OCI-LY7 (cell line): ENCODE data around the gene ANO1. TPM values are rescaled to one million over a fixed set of nuclear protein-coding genes. Genes with fewer than 3 reads are reported as not detected.

ENCODE experiments used
- BruUV-seq: library from RNA; stranded (reverse); fragments of 400-500 nt; replicated peaks from 2 replicates; lab custom pipeline; 2021; lab: Mats Ljungman, UMichigan
- CTCF ChIA-PET: fragments of 300-600 bp; sonication (Branson Sonifier 250); formaldehyde crosslinking; loops from one replicate; lab custom pipeline; 2022; ENCODE audit warnings: antibody characterized with exemption; ENCODE audit not compliant: unreplicated experiment; lab: Charles Lee
- POLR2A ChIA-PET: fragments of 300-600 bp; sonication (Branson Sonifier 250); formaldehyde crosslinking; loops from one replicate; lab custom pipeline; 2022; ENCODE audit warnings: antibody characterized with exemption; lab: Charles Lee
- DNase-seq: peaks from one replicate; pipeline ENCODE4 v3.0.0-alpha.2; 2015; ENCODE audit warnings: low spot score
- H2AFZ ChIP-seq: fragments of 200-600 bp; sonication (generic), shearing (Covaris generic); 2 replicates; pipeline ENCODE4 v1.6.1; 2014; ENCODE audit warnings: mild to moderate bottlenecking, antibody characterized with exemption, low read length, moderate library complexity
- H3K27ac ChIP-seq: fragments of 200-600 bp; sonication (generic); 2 replicates; pipeline ENCODE4 v1.5.1; 2014; ENCODE audit warnings: mixed run types, low read depth, mild to moderate bottlenecking, moderate library complexity, low read length, inconsistent platforms; ENCODE audit not compliant: poor library complexity, severe bottlenecking
- H3K36me3 ChIP-seq: fragments of 200-600 bp; sonication (generic); 2 replicates; pipeline ENCODE4 v1.6.1; 2014; ENCODE audit warnings: mild to moderate bottlenecking, antibody characterized with exemption, low read length, moderate library complexity, mixed read lengths; ENCODE audit not compliant: insufficient read depth
- H3K4me1 ChIP-seq: fragments of 200-600 bp; sonication (generic); 2 replicates; pipeline ENCODE4 v1.5.1; 2014; ENCODE audit warnings: mild to moderate bottlenecking, low read length; ENCODE audit not compliant: insufficient read depth, poor library complexity, severe bottlenecking
- H3K4me2 ChIP-seq: fragments of 200-600 bp; sonication (generic); 2 replicates; pipeline ENCODE4 v1.6.1; 2014; ENCODE audit warnings: mild to moderate bottlenecking, low read length
- H3K4me3 ChIP-seq: fragments of 200-600 bp; sonication (generic); 2 replicates; pipeline ENCODE4 v1.5.1; 2014; ENCODE audit warnings: mild to moderate bottlenecking, low read depth, low read length; ENCODE audit not compliant: poor library complexity, severe bottlenecking
- H3K79me2 ChIP-seq: fragments of 200-600 bp; sonication (generic); 2 replicates; pipeline ENCODE4 v1.6.1; 2016; ENCODE audit warnings: low read depth, mild to moderate bottlenecking, low read length, moderate library complexity, mixed read lengths; ENCODE audit not compliant: insufficient read depth
- H3K9me2 ChIP-seq: fragments of 200-600 bp; sonication (generic); 2 replicates; pipeline ENCODE4 v1.6.1; 2016; ENCODE audit warnings: mild to moderate bottlenecking, low read length, mixed read lengths; ENCODE audit not compliant: insufficient read depth
- H3K9me3 ChIP-seq: fragments of 200-600 bp; sonication (generic); 2 replicates; pipeline ENCODE4 v1.6.1; 2014; ENCODE audit warnings: mild to moderate bottlenecking, mixed run types, low read length, mixed read lengths
- H4K20me1 ChIP-seq: fragments of 200-600 bp; sonication (generic); 2 replicates; pipeline ENCODE4 v1.6.1; 2014; ENCODE audit warnings: mild to moderate bottlenecking, antibody characterized with exemption, low read length, moderate library complexity, mixed read lengths; ENCODE audit not compliant: insufficient read depth
- EZH2phosphoT487 ChIP-seq: fragments of 200-600 bp; sonication (generic); IDR thresholded peaks from 2 replicates; pipeline ENCODE4 v1.6.1; 2018; ENCODE audit warnings: low read depth, borderline replicate concordance, mild to moderate bottlenecking, mixed run types, antibody characterized with exemption, low read length, moderate library complexity, mixed read lengths
- intact Hi-C: fragments of 100-400 bp; cut with micrococcal nuclease; formaldehyde crosslinking; loops from one replicate; pipeline ENCODE4 v1.10.0; 2022; ENCODE audit not compliant: unreplicated experiment
- total RNA-seq, 2 experiments: library from RNA; depleted of rRNA in 1 of 2; stranded (reverse); fragments of >200 nt in 1 of 2; shearing (Covaris generic) in 1 of 2; gene quantifications; 2 replicates each; pipeline ENCODE4 v1.2.3, GENCODE V29; 2014 to 2022
- TF ChIP-seq, protein P1 (sequence below): fragments of 200-600 bp; sonication (generic); conservative IDR thresholded peaks from 2 replicates; pipeline ENCODE4 v1.5.1; 2014; ENCODE audit warnings: mild to moderate bottlenecking, antibody characterized with exemption, low read length, moderate library complexity, mixed read lengths

ANO1 gene
- total RNA-seq, 2 experiments from 2014 or later = not detected

DNA sequence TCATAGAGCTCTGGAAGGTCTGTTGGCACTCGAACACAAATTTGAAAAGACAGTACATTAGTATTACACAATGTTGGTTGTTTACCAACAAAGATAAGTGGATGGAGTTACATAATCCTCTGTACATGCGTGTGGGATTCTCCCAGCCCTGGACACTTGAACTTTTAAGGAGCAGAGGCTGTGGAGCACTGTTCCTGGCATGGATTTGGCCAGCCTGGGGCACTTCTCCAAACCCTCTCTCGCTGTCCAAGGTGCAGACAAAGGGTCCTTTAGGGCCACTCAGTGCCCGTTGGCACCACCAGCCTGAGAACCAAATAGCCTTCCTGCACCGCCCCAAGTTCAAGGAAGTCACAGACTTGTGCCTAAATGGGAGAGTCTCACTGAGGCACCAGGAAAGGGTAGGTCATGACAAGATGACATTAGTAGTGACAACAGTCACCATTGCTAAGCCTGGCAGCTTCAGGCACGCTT lies 1.6 kb upstream of the ANO1 start:
- CTCF ChIA-PET = no interaction called here

DNA sequence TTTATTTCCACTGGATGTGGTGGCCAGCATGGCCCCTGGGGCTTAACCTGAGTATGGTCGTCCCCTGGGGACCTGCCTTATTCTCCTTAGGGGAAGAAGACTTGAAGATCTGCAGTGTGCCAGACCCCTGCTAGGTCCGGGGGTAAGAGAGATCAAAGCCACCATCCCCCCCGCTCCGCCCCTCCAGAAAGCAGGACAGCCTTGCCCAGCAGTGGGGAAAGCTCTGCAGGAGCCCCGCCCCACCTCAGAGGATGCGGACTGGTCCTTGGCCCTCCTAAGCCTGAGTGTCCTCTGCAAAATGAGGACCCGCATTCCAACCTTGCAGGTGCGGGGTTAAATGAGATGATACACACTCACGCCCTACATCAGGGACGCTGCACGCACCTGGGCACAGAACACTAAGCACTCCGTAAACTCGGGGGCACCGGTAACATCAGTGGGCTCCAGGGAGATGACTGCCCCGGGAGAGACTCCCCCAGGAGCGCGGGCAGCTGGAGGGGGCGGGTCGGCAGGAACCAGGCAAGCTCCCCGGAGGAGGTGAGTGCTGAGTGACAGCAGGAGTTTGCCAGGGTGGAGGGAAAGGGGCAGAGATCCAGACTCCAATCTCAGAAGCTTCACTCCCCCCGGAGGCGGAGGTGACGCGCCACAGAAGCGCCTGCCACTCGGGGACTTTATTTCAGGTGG lies 564 bp upstream of the ANO1 start:
- BruUV-seq = no TSS peak
- intact Hi-C loops = no loop called here
- Histone ChIP-seq H3K9me3 (no peaks in the 10 kb centered on the region), H3K79me2 (no peaks in the 10 kb centered on the region), H3K36me3 (no peaks in the 10 kb centered on the region), H4K20me1 (no peaks in the 10 kb centered on the region), H3K4me2 (no peak overlapping the region), H3K9me2 (no peaks in the 10 kb centered on the region), H3K4me3 (no peak overlapping the region), H3K27ac (no peak overlapping the region), H2AFZ (no peak overlapping the region), H3K4me1 (no peaks in the 10 kb centered on the region)
- DNase-seq = no peak
- ChIA-PET CTCF (no interaction called here), POLR2A (no interaction called here)
- TF ChIP-seq, protein P1, sequence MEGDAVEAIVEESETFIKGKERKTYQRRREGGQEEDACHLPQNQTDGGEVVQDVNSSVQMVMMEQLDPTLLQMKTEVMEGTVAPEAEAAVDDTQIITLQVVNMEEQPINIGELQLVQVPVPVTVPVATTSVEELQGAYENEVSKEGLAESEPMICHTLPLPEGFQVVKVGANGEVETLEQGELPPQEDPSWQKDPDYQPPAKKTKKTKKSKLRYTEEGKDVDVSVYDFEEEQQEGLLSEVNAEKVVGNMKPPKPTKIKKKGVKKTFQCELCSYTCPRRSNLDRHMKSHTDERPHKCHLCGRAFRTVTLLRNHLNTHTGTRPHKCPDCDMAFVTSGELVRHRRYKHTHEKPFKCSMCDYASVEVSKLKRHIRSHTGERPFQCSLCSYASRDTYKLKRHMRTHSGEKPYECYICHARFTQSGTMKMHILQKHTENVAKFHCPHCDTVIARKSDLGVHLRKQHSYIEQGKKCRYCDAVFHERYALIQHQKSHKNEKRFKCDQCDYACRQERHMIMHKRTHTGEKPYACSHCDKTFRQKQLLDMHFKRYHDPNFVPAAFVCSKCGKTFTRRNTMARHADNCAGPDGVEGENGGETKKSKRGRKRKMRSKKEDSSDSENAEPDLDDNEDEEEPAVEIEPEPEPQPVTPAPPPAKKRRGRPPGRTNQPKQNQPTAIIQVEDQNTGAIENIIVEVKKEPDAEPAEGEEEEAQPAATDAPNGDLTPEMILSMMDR = no peak
- TF ChIP-seq EZH2phosphoT487 = no peak

More for the DNA sequence above, 1.6 kb upstream of the ANO1 start:
- H3K36me3 ChIP-seq = no peaks in the 10 kb centered on the region
- H4K20me1 ChIP-seq = no peaks in the 10 kb centered on the region
- intact Hi-C loops = no loop called here
- no peaks in the 10 kb centered on the region for H3K79me2 ChIP-seq
- no peak overlapping the region for H3K4me3 ChIP-seq
- H3K4me1 ChIP-seq = no peaks in the 10 kb centered on the region
- TF ChIP-seq EZH2phosphoT487 = no peak
- no peaks in the 10 kb centered on the region for H3K9me2 ChIP-seq
- H3K27ac ChIP-seq = no peak overlapping the region
- no peak for DNase-seq
- H3K9me3 ChIP-seq = no peaks in the 10 kb centered on the region
- POLR2A ChIA-PET = no interaction called here
- no peak overlapping the region for H2AFZ ChIP-seq
- no peak overlapping the region for H3K4me2 ChIP-seq
- BruUV-seq = no TSS peak

DNA sequence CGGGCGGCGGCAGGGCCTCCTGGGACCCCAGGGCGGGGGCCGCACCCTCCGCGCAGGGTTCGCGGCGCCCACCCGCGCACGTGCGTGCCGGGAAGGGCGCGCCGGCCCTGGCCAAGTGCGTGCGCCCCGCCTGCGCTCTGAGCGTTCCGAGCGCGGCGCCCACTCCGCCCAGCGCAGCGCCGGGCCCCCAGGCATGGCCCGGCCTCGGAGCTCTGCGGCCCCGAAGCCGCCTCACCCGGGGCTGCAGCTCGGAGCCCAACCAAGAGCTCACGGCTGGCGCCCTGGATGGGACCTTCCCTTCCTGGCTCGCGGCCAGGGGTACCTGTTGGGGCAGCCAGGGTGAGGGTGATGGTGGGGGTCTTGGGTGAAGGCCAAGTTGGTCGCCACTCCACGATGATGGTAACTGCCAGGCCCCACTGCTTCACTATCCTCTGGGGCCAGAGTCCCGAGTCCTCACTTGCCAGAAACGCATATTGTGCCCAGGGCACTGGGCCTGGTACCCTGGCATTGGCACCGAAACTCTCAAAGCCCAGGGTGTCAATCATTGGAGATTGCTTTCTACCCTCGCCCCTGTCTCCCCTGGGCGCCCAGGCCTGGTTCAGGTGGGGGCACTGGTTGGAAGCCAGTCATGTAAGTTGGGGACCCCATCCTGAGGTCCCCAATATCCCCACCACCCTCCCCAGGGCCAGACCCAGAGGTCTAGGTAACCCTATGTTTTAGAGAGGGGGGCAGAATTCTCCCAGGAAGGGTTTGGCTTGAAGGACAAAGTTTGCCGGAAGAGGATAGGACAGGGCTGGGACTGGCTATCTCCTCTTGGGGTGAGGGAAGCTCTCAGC lies 882 bp downstream of the ANO1 start:
- DNase-seq = no peak
- no peaks in the 10 kb centered on the region for H3K79me2 ChIP-seq
- no peak overlapping the region for H3K4me3 ChIP-seq
- H3K4me2 ChIP-seq = no peak overlapping the region
- intact Hi-C loops = no loop called here
- no peaks in the 10 kb centered on the region for H3K36me3 ChIP-seq
- H3K9me3 ChIP-seq = no peaks in the 10 kb centered on the region
- POLR2A ChIA-PET = no interaction called here
- H4K20me1 ChIP-seq = no peaks in the 10 kb centered on the region
- no TSS peak for BruUV-seq
- H2AFZ ChIP-seq = no peak overlapping the region
- no peak overlapping the region for H3K27ac ChIP-seq
- H3K9me2 ChIP-seq = no peaks in the 10 kb centered on the region
- CTCF ChIA-PET = no interaction called here
- H3K4me1 ChIP-seq = no peaks in the 10 kb centered on the region
- TF ChIP-seq, protein P1 = no peak
- TF ChIP-seq EZH2phosphoT487 = no peak
